Measurements from ENCODE around the gene STAC3. TPM values are rescaled to one million over a fixed set of nuclear protein-coding genes. Genes with fewer than 3 reads are reported as not detected.

The STAC3 gene
- total and polyA plus RNA-seq, 9 of the 15 experiments (the other 6 are each of a cell fraction or from before 2014, with no cell fraction given), result 0.45 to 6.4 (median 3.3) TPM

GRCh38 chr12:57262126-57262822 lies 11.3 kb upstream of the STAC3 start:
- Histone ChIP-seq H3K27me3 (ENCODE audit: control insufficient read depth in 2 of 2, insufficient read depth in 2 of 2, low read length in 2 of 2) (no peaks in the 10 kb centered on the region), H3K9me3 (replicated peaks; ENCODE audit: control insufficient read depth, insufficient read depth, low read depth, low read length) (no peaks in the 10 kb centered on the region), H3K27ac (ENCODE audit: extremely low read depth, low read depth, low read length) (no peak overlapping the region), H4K20me1 (replicated peaks; ENCODE audit: control insufficient read depth, insufficient read depth, low read length) (no peaks in the 10 kb centered on the region), H2AFZ (ENCODE audit: low read depth, low read length) (no peak overlapping the region), H3K4me2 (ENCODE audit: insufficient read depth, low read length) (no peak overlapping the region), H3K4me1 (replicated peaks in 1 of 2; ENCODE audit: control insufficient read depth in 2 of 2, insufficient read depth in 2 of 2, low read length in 2 of 2) (peaks cover 0 to 3% of the 10 kb centered on the region in 2 experiments; a peak in 2 of 5 replicates), H3K4me3 (no peak overlapping the region), H3K79me2 (ENCODE audit: control insufficient read depth, insufficient read depth, low read length) (no peaks in the 10 kb centered on the region), H3K36me3 (ENCODE audit: control insufficient read depth, insufficient read depth, low read length) (peaks cover 41% of the 10 kb centered on the region), H3K9me1 (ENCODE audit: control insufficient read depth, insufficient read depth, low read length) (no peaks in the 10 kb centered on the region), H3K9ac (ENCODE audit: insufficient read depth in 1 of 2, low read depth in 2 of 2, low read length in 2 of 2) (no peak overlapping the region)
- no peak for DNase-seq (ENCODE audit: extremely low read depth in 1 of 4, low spot score in 3 of 4)
- POLR2A ChIA-PET, result interaction anchor here (0.6 to 1.4 kb wide), 3 partner anchors 12 to 192 kb away, joined by 3 to 4 read pairs (median 3); no protein-coding TSS in a partner anchor
- in situ Hi-C loops (cut with MboI) (no loop called here), intact Hi-C loops (cut with micrococcal nuclease) (no loop called here)
- no TSS peak for BruUV-seq (replicated peaks)
- ATAC-seq, result no peak
- FAIRE-seq, result no peak
- WGBS (ENCODE audit: insufficient coverage, low coverage, missing lambda C conversion rate), result 28% methylated on average over 3 of the region's 3 CpGs
- CTCF ChIA-PET (ENCODE audit: low intra/inter-chr PET ratio), result no interaction called here
- TF ChIP-seq ZKSCAN8 (CRISPR knock-in tag; IDR thresholded peaks at IDR 0.05), result no peak
- no peak for TF ChIP-seq ZNF384 (IDR thresholded peaks at IDR 0.05; ENCODE audit: low read depth, low read length)
- TF ChIP-seq ARID3A (IDR thresholded peaks at IDR 0.05; ENCODE audit: borderline replicate concordance, low read depth, low read length), result no peak
- no peak for TF ChIP-seq MBD1 (CRISPR knock-in tag; IDR thresholded peaks at IDR 0.05)
- TF ChIP-seq MAFF (IDR thresholded peaks at IDR 0.05; ENCODE audit: low read length), result no peak
- TF ChIP-seq ZC3H11A (IDR thresholded peaks at IDR 0.05; ENCODE audit: low read depth, low read length), result no peak
- no peak for TF ChIP-seq MXD1 (CRISPR knock-in tag; IDR thresholded peaks at IDR 0.05; ENCODE audit: borderline replicate concordance, poor library complexity, severe bottlenecking)
- TF ChIP-seq FOXJ2 (tag; IDR thresholded peaks at IDR 0.05), result no peak
- no peak for TF ChIP-seq SNRNP70 (optimal IDR thresholded peaks at IDR 0.05; ENCODE audit: low read depth, low read length)
- TF ChIP-seq IRF1 (CRISPR knock-in tag; IDR thresholded peaks at IDR 0.05; ENCODE audit: borderline replicate concordance), result no peak
- no peak for TF ChIP-seq FOXK2 (conservative IDR thresholded peaks at IDR 0.05 in 1 of 2, IDR thresholded peaks at IDR 0.05 in 1 of 2; ENCODE audit: low read depth in 2 of 2)
- TF ChIP-seq HMG20B (CRISPR knock-in tag; IDR thresholded peaks at IDR 0.05), result no peak
